HG02642 (cell line): ENCODE measurements around the gene NOTUM.
A peak's percentile ranks its signal among the peaks of the same experiment; 100 is the strongest.

Source experiments
- ATAC-seq: cut with Tn5 transposase; IDR thresholded peaks from one replicate; pipeline ENCODE4 v1.9.1; 2021; ENCODE audit warnings: mild to moderate bottlenecking; ENCODE audit not compliant: unreplicated experiment, poor library complexity

NOTUM gene

DNA sequence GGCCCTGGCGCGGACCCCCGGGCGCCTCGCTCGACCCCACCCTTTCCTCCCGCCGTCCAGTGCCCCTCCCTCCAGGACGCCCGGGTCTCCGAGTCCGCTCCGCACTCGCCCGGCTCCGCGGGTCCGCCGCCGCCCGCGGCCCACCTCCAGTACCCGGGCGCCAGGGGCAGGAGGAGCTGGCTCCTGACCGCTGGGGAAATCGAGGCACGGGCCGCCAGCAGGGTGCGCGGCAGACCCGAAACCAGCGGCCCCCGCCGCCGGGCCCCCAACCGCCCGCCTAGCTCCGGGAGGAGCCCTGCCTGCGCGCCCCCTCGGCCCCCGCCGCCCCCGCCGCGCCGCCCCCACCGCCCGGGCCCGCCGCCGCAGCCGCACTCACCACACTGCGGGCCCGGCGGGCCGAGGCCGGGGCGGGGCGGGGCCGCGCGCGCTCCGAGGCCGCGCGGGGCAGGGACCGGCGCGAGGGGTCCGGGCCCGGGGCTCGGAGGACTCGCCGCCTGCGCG, 33.8 kb downstream of the NOTUM start:
- ATAC-seq = peak; percentile 14

DNA sequence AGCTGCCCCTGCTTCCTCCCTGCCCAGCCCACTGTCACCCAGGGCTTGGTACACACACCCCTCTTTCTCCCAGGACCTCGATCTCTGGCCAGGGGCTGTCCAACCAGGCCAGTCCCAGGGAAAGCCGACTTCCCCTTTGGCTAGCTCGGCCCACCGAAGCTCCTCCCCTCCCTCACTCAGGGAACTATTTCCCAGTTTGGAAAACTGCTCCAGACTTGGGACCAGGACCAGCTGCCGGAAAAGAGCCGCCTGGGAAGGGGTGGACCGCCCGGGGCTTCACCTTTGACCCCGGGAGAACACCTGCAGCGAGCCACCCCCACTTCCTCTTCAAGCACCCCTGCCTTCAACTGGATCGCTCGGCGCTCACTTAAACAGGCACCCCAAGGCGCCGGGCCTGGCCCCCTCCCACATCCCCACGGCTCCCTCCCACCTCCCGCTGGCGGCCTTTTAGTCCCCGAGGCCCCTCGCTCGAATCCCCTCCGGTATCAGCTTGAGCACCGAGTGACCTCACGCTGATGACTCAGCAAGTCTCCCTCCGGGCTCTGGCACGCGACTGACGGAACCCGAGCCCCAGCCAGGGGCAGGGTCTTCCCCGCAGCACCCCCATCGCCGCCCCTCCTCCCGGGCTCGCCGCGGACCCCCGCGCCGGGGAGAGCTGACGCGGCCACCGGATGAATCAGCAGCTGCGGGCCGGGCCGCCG, 34.4 kb downstream of the NOTUM start:
- peak; percentile 30 for ATAC-seq

DNA sequence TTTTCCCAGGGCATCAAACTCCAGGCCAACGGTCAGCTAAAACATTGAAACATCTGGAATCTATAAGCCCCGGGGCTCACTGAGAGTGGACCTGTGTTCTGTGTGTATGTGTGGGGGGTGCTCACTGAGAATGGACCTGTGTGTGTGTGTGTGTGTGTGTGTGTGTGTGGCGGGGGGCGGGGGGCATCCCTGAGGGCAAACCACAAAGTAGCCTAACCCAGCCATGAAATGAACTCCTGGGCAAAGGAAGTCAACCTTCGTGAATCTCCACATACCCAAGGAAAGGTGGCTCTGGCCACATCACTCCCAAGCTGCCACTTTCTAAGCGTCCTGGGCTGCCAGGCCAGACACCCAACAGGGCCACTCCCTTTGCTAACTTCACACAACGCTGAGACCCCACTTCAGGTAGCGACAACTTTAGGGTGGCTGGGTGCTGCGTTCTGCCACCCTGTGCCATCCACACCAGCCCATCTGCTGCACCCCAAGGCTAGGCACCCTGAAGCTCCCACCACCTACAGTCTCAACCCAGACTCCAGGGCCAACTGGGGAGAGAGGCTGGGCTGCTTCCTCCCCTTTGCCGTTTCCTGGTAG, 35.0 kb downstream of the NOTUM start:
- ATAC-seq = no peak

- no peak for ATAC-seq
Measured at GRCh38 chr17:81924557-81925532, 36.1 kb downstream of the NOTUM start.

DNA sequence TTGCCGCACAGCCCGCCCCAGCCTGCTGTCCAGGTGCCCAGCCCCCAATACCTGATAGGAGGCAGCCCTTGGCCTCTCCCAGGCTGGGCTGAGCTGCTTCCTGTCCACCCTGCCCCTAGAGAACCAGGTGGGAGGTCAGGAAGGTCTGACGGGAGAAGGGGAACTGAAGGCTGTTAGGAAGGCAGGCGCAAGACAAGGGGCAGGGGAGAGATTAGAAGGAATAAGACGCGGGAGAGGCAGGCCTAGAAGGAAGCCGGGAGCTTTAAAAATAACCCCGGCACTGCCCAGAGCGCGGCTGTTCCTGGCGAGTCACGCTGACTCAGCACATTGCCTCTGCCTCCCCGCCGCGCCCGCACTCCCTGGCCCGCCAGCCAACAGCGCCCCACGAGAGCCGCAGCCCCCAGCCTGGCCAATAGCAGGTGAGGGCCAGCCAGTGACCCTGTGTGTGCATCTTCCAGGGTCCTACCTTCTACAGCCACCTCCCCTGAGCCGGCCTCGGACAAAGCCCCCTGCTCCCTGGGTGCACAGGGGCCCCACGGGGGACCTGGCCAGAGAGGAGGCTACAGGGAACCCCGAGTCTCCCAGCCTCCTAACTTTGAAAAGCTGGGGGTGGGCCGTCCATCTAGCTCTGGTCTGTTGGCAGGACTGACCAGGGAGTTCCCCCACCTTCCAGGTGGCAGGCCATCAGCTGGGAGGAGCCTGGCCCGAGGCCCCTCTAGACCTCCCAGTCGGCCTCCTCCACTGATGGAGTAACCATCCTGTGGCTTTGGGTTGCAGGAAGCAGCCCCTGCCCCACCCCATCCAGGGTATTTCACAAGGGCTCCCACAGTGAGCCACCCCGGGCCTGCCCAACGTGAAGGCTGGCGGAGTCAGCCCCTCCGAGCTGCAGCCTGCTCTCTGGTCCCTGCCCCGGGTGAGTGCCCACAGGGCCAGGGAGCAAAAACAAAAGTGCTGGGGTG, 37.4 kb downstream of the NOTUM start:
- ATAC-seq = no peak

GRCh38 chr17:81922566-81923301, 38.3 kb downstream of the NOTUM start:
- ATAC-seq = no peak

DNA sequence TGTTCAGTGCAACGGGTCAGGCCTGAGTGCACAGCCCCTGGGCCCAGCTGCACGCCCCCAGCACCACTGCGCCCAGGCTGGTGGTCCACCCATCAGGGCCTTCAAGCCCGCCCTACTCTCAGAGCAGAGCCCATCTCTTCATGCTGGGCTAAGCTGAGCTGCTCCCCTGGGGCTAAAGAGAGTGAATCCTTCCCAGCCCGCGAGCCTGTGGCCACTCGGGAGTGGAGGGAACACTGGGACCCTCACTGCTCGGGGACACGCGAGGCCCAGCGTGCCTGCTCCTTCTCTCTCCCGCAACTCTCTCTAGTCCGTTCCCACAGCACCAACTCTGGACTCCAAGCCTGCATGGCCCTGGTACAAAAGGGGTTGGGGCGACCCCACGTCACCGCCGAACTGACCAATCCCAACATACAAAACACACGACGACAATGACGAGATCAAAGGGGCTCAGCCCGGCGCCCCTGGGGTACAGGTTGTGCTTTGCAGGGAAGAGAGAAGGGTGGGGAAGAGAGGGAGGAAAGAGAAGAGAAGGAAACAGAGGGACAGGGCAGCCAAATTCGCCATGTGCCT, 38.9 kb downstream of the NOTUM start:
- ATAC-seq = no peak

DNA sequence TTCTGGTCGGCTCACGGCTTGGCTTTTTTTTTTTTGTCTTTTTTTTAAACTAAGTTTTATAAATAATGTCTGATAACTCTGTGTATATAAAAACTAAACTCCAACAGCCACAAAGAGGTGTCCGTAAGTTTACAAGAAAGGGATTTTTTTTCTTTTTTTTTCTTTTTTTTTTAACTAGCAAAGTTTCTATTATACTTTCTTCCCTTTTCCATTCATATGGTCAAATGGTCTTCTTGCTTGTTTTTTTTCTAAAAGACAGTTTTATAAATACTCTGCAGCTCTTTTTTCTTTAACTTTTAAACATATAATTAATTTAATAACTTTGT, 39.5 kb downstream of the NOTUM start:
- no peak for ATAC-seq

- no peak for ATAC-seq
Measured at GRCh38 chr17:81920612-81921536, 40.1 kb downstream of the NOTUM start.

GRCh38 chr17:81918832-81919545, 42.0 kb downstream of the NOTUM start:
- no peak for ATAC-seq

- ATAC-seq = peak; percentile 14
Measured at GRCh38 chr17:81918333-81918669, 42.7 kb downstream of the NOTUM start.

- peak; percentile 66 for ATAC-seq
Measured at GRCh38 chr17:81917565-81918332, 43.2 kb downstream of the NOTUM start, which contains the start of gene SIRT7. Gene SIRT7 (minus strand): TSS chr17:81918176. CDS start chr17:81918131, 45 bp downstream.

DNA sequence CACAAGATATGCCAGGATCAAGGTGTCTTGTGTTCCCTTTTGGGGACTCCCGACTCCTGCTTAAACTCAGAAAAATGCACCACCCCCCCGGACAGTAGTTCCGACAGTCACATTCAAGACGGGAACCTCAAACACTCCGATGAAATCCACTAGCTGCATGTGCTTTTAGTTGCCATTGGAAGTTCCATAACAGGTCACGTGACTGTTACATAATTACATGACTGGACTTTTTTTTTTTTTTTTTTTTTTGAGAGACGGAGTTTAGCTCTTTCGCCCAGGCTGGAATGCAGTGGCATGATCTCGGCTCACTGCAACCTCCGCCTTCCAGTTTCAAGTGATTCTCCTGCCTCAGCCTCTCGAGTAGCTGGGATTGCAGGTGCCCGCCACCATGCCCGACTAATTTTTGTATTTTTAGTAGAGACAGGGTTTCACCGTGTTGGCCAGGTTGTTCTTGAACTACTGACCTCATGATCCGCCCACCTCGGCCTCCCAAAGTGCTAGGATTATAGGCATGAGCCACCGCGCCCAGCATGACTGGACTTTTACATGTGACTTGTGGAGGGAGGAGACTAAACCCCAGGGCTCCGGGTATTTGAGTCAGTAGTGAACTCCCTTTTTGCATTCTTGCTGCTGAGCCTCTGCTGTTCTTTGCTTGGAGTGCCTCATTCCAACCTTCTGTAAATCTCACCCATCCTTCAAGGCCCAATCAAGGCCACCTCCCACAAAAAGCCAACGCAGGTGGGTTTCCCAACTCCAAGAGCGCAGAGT, 44.6 kb downstream of the NOTUM start:
- ATAC-seq = no peak

DNA sequence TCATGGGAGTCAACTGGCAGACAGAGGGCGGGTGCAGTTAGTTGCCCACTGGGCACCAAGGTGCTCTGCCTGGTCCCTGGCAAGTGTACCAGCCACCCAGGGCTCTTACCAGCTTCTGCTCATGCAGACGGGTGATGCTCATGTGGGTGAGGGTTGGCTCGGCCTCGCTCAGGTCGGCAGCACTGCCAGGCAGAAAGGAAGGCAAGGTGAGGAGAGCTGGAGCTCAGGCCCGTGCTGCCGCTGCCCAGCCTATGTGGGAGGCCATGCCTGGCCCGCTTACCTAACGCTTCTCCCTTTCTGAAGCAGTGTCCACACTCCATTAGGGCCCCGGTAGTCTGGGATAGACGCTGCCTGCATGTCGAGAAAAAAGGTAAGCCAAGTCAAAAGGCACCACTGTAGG, 45.7 kb downstream of the NOTUM start:
- ATAC-seq = no peak

- no peak for ATAC-seq
Measured at GRCh38 chr17:81914103-81914850, 46.7 kb downstream of the NOTUM start.
